Mucosa of rectum (tissue), 2 donors: ENCODE measurements around the gene TRIP10.

Experiments
- H3K27ac ChIP-seq, 2 donors: one replicate each; pipeline ENCODE4 v1.7.0; 2013; ENCODE audit warnings: inconsistent platforms in 2 of 2, low read depth in 2 of 2, low read length in 2 of 2
- H3K27me3 ChIP-seq, 2 donors: one replicate each; pipeline ENCODE4 v1.7.0; 2013; ENCODE audit warnings: low read length in 2 of 2; ENCODE audit not compliant: control insufficient read depth in 2 of 2, insufficient read depth in 2 of 2
- H3K36me3 ChIP-seq, 2 donors: one replicate each; pipeline ENCODE4 v1.7.0; 2013; ENCODE audit warnings: low read length in 2 of 2; ENCODE audit not compliant: control insufficient read depth in 2 of 2, insufficient read depth in 2 of 2
- H3K4me1 ChIP-seq, 2 donors: one replicate each; pipeline ENCODE4 v1.7.0; 2013; ENCODE audit warnings: low read length in 2 of 2, mild to moderate bottlenecking in 1 of 2; ENCODE audit not compliant: control insufficient read depth in 2 of 2, insufficient read depth in 2 of 2
- H3K4me3 ChIP-seq, 2 donors: one replicate each; pipeline ENCODE4 v1.7.0; 2013; ENCODE audit warnings: low read length in 2 of 2
- H3K9ac ChIP-seq, 2 donors: one replicate each; pipeline ENCODE4 v1.7.0; 2013; ENCODE audit warnings: low read length in 2 of 2, low read depth in 1 of 2, mild to moderate bottlenecking in 1 of 2
- H3K9me3 ChIP-seq, 2 donors: one replicate each; pipeline ENCODE4 v1.7.0; 2013; ENCODE audit warnings: low read length in 2 of 2; ENCODE audit not compliant: control insufficient read depth in 2 of 2
- donor health status: healthy.
- donor health status: Normal muscosa, but diverticular disease.

The TRIP10 gene

GRCh38 chr19:6711078-6711361, 28.5 kb upstream of the TRIP10 start:
- H3K9ac ChIP-seq: no peak overlapping the region
- no peaks in the 10 kb centered on the region for H3K36me3 ChIP-seq
- no peaks in the 10 kb centered on the region for H3K4me1 ChIP-seq
- no peak overlapping the region for H3K4me3 ChIP-seq
- peaks cover 0 to 8% of the 10 kb centered on the region in 2 donors for H3K27me3 ChIP-seq
- no peaks in the 10 kb centered on the region for H3K9me3 ChIP-seq
- no peak overlapping the region for H3K27ac ChIP-seq

- H3K9ac ChIP-seq: no peak overlapping the region
- no peaks in the 10 kb centered on the region for H3K9me3 ChIP-seq
- peaks cover 0 to 8% of the 10 kb centered on the region in 2 donors for H3K27me3 ChIP-seq
- H3K36me3 ChIP-seq: no peaks in the 10 kb centered on the region
- H3K4me1 ChIP-seq: no peaks in the 10 kb centered on the region
- H3K4me3 ChIP-seq: no peak overlapping the region
- no peak overlapping the region for H3K27ac ChIP-seq
Measured at GRCh38 chr19:6711605-6712004, 27.9 kb upstream of the TRIP10 start.

- H3K4me1 ChIP-seq: no peaks in the 10 kb centered on the region
- no peaks in the 10 kb centered on the region for H3K36me3 ChIP-seq
- H3K4me3 ChIP-seq: no peak overlapping the region
- H3K9ac ChIP-seq: no peak overlapping the region
- no peak overlapping the region for H3K27ac ChIP-seq
- peaks cover 0 to 8% of the 10 kb centered on the region in 2 donors for H3K27me3 ChIP-seq
- H3K9me3 ChIP-seq: no peaks in the 10 kb centered on the region
Measured at GRCh38 chr19:6712231-6712630, 27.2 kb upstream of the TRIP10 start.

GRCh38 chr19:6712692-6713670, 26.5 kb upstream of the TRIP10 start:
- H3K27me3 ChIP-seq: peaks cover 0 to 8% of the 10 kb centered on the region in 2 donors

GRCh38 chr19:6713773-6714692, 25.4 kb upstream of the TRIP10 start:
- no peak overlapping the region for H3K4me3 ChIP-seq
- H3K4me1 ChIP-seq: no peaks in the 10 kb centered on the region
- no peak overlapping the region for H3K9ac ChIP-seq
- no peaks in the 10 kb centered on the region for H3K36me3 ChIP-seq
- H3K27ac ChIP-seq: no peak overlapping the region
- no peaks in the 10 kb centered on the region for H3K9me3 ChIP-seq
- peaks cover 0 to 8% of the 10 kb centered on the region in 2 donors for H3K27me3 ChIP-seq

More at GRCh38 chr19:6712692-6713670, 26.5 kb upstream of the TRIP10 start:
- no peaks in the 10 kb centered on the region for H3K9me3 ChIP-seq
- no peak overlapping the region for H3K27ac ChIP-seq
- H3K4me3 ChIP-seq: no peak overlapping the region
- H3K36me3 ChIP-seq: no peaks in the 10 kb centered on the region
- H3K9ac ChIP-seq: no peak overlapping the region
- H3K4me1 ChIP-seq: no peaks in the 10 kb centered on the region

- Histone ChIP-seq H3K36me3 (no peaks in the 10 kb centered on the region), H3K9me3 (no peaks in the 10 kb centered on the region), H3K4me3 (no peak overlapping the region), H3K4me1 (no peaks in the 10 kb centered on the region), H3K9ac (no peak overlapping the region), H3K27me3 (peaks cover 0 to 8% of the 10 kb centered on the region in 2 donors), H3K27ac (no peak overlapping the region)
Measured at GRCh38 chr19:6714749-6715555, 24.5 kb upstream of the TRIP10 start.

GRCh38 chr19:6716610-6716970, 22.9 kb upstream of the TRIP10 start:
- no peaks in the 10 kb centered on the region for H3K9me3 ChIP-seq
- peaks cover 0 to 2% of the 10 kb centered on the region in 2 donors for H3K27me3 ChIP-seq
- H3K27ac ChIP-seq: no peak overlapping the region
- no peaks in the 10 kb centered on the region for H3K36me3 ChIP-seq
- no peak overlapping the region for H3K9ac ChIP-seq
- no peak overlapping the region for H3K4me3 ChIP-seq
- no peaks in the 10 kb centered on the region for H3K4me1 ChIP-seq

GRCh38 chr19:6717036-6717435, 22.4 kb upstream of the TRIP10 start:
- Histone ChIP-seq H3K4me3 (no peak overlapping the region), H3K4me1 (no peaks in the 10 kb centered on the region), H3K9me3 (no peaks in the 10 kb centered on the region), H3K36me3 (no peaks in the 10 kb centered on the region), H3K9ac (no peak overlapping the region), H3K27ac (no peak overlapping the region), H3K27me3 (no peaks in the 10 kb centered on the region)

GRCh38 chr19:6717441-6717971, 22.0 kb upstream of the TRIP10 start:
- no peak overlapping the region for H3K4me3 ChIP-seq
- H3K9ac ChIP-seq: no peak overlapping the region
- no peaks in the 10 kb centered on the region for H3K9me3 ChIP-seq
- no peaks in the 10 kb centered on the region for H3K4me1 ChIP-seq
- H3K27me3 ChIP-seq: no peaks in the 10 kb centered on the region
- H3K27ac ChIP-seq: no peak overlapping the region
- no peaks in the 10 kb centered on the region for H3K36me3 ChIP-seq
